Measurements from ENCODE around the gene MID1IP1. TPM values are rescaled to one million over a fixed set of nuclear protein-coding genes. Genes with fewer than 3 reads are reported as not detected.

Gene MID1IP1
- total and polyA plus RNA-seq, 8 donors = 14.8 to 74.2 (median 20.7) TPM

- TF ChIP-seq CTCF (IDR thresholded peaks at IDR 0.05) = no peak
- Histone ChIP-seq H3K4me3 (no peak overlapping the region), H3K27ac (no peak overlapping the region), H3K4me1 (peaks cover 1 to 16% of the 10 kb centered on the region in 2 donors), H3K27me3 (no peaks in the 10 kb centered on the region), H3K9me3 (no peaks in the 10 kb centered on the region), H3K36me3 (no peaks in the 10 kb centered on the region)
- intact Hi-C loops (cut with DNase I) = no loop called here
- ATAC-seq (no peak), DNase-seq (no peak)
These were observed 10.4 kb downstream of the MID1IP1 start for GRCh38 chrX:38811515-38812243.

- no peaks in the 10 kb centered on the region for H3K36me3 ChIP-seq
- no peaks in the 10 kb centered on the region for H3K9me3 ChIP-seq
- no peak overlapping the region for H3K4me3 ChIP-seq
- TF ChIP-seq CTCF (IDR thresholded peaks at IDR 0.05) = no peak
- intact Hi-C loops (cut with DNase I) = no loop called here
- no peaks in the 10 kb centered on the region for H3K27me3 ChIP-seq
- H3K27ac ChIP-seq = no peak overlapping the region
- ATAC-seq (no peak), DNase-seq (no peak)
- H3K4me1 ChIP-seq = peaks cover 7% of the 10 kb centered on the region in 2 donors
These were observed 14.9 kb downstream of the MID1IP1 start for GRCh38 chrX:38816155-38816554.

- Histone ChIP-seq H3K4me3 (no peak overlapping the region), H3K27me3 (no peaks in the 10 kb centered on the region), H3K27ac (peak overlapping the region; percentile 18 to 58), H3K9me3 (no peaks in the 10 kb centered on the region), H3K36me3 (no peaks in the 10 kb centered on the region), H3K4me1 (peaks cover 7% of the 10 kb centered on the region in 2 donors)
- intact Hi-C loops (cut with DNase I) = no loop called here
- ATAC-seq = peak; percentile 87
- TF ChIP-seq CTCF (IDR thresholded peaks at IDR 0.05) = no peak
- DNase-seq = peak in 2 of 4 donors; percentile 41 to 52
These were observed 15.9 kb downstream of the MID1IP1 start for GRCh38 chrX:38817004-38817703.

DNA sequence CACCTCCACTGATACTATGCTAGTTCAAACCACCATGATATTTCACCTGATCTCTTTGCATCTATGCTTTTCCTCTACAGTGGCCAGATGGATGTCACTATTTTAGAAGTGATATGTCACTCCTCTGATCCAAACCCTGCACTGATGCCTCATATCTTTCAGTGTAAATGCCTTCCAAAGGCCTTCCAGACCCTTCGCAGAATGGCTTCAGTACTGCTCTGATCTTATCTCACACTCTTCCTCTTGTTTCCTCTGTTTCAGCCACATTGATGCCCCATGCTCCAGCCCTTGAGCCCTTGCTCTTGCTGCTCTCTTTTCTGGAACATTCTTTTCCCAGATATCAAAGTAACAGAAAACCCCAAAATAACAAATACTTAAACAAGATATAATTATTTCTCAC, 17.9 kb downstream of the MID1IP1 start:
- Histone ChIP-seq H3K4me3 (no peak overlapping the region), H3K9me3 (no peaks in the 10 kb centered on the region), H3K36me3 (no peaks in the 10 kb centered on the region), H3K27ac (no peak overlapping the region), H3K27me3 (no peaks in the 10 kb centered on the region), H3K4me1 (peaks cover 7% of the 10 kb centered on the region in 2 donors)
- intact Hi-C loops (cut with DNase I) = no loop called here
- ATAC-seq (no peak), DNase-seq (no peak)
- no peak for TF ChIP-seq CTCF (IDR thresholded peaks at IDR 0.05)

DNA sequence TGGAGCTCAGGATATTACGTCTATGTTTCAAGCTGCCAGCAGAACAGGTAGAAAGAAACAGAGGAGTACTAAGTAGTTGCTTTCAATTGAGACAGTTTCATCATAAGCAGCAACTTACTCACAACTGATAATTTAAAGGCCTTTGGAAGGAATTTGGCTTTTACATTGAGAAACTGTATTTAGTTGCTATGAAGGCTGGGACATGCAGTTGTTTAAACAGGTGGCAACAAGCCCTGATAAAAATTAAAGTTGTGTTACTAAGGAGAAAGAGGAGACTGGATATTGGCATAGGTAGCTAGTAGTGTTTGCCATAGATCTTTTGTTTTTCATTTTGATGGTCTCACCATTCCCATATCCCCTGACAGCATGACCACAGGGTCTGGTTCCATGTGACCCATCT, 18.4 kb downstream of the MID1IP1 start:
- ATAC-seq (no peak), DNase-seq (no peak)
- peaks cover 7% of the 10 kb centered on the region in 2 donors for H3K4me1 ChIP-seq
- no peaks in the 10 kb centered on the region for H3K36me3 ChIP-seq
- no peaks in the 10 kb centered on the region for H3K27me3 ChIP-seq
- intact Hi-C loops (cut with DNase I) = no loop called here
- no peak overlapping the region for H3K4me3 ChIP-seq
- H3K27ac ChIP-seq = no peak overlapping the region
- TF ChIP-seq CTCF (IDR thresholded peaks at IDR 0.05) = no peak
- H3K9me3 ChIP-seq = no peaks in the 10 kb centered on the region

Measured in left lung (tissue), 10 donors.